GM12878 (cell line): Measurements from ENCODE around the gene NOL4L. TPM values are rescaled to one million over a fixed set of nuclear protein-coding genes. Genes with fewer than 3 reads are reported as not detected.

Experiments
- ATAC-seq: fragments of 200-7000 bp; cut with Tn5 transposase; 3 replicates; pipeline ENCODE4 v1.9.1; 2020; ENCODE audit warnings: mild to moderate bottlenecking, moderate library complexity
- BruUV-seq: library from RNA; stranded (reverse); fragments of 400-500 nt; replicated peaks from 2 replicates; lab custom pipeline; 2021; lab: Mats Ljungman, UMichigan
- CTCF ChIA-PET: fragments of 300-600 bp; sonication (Branson Sonifier 250); formaldehyde crosslinking; extraction: SDS; loops from one replicate; lab custom pipeline; 2021; ENCODE audit warnings: inconsistent platforms; lab: Yijun Ruan, JAX
- POLR2A ChIA-PET: fragments of 350-600 bp; formaldehyde crosslinking; extraction: SDS; loops from one replicate; lab custom pipeline; 2021; ENCODE audit warnings: inconsistent platforms; lab: Charles Lee
- RAD21 ChIA-PET: fragments of 300-600 bp; sonication (Branson Sonifier 250); formaldehyde crosslinking; loops from one replicate; lab custom pipeline; 2023; ENCODE audit warnings: antibody characterized with exemption; ENCODE audit not compliant: unreplicated experiment; lab: Charles Lee
- SMC1A ChIA-PET: fragments of 300-600 bp; sonication (Branson Sonifier 250); formaldehyde crosslinking; loops from one replicate; lab custom pipeline; 2023; ENCODE audit not compliant: unreplicated experiment, uncharacterized antibody; lab: Charles Lee
- DNase-seq: peaks from one replicate; pipeline ENCODE4 v3.0.0-alpha.2; 2011; ENCODE audit warnings: low read depth, low spot score
- FAIRE-seq: peaks from 3 replicates; lab custom pipeline; 2011; peaks lifted over from hg19 to GRCh38; lab: Jason Lieb, UNC
- H2AFZ ChIP-seq: 2 replicates; pipeline ENCODE4 v1.6.0; 2011; ENCODE audit warnings: low read depth, low read length, control low read depth; ENCODE audit not compliant: control insufficient read depth
- H3K27ac ChIP-seq: 2 replicates; pipeline ENCODE4 v1.5.1; 2011; ENCODE audit warnings: control low read depth; ENCODE audit not compliant: control insufficient read depth, insufficient read depth
- H3K27me3 ChIP-seq, 2 experiments: replicated peaks in 1 of 2; 2 replicates each; pipeline versions ENCODE4 v1.6.0 to v1.6.1; 2011; ENCODE audit warnings: low read length in 1 of 2; ENCODE audit not compliant: control insufficient read depth in 2 of 2, insufficient read depth in 2 of 2
- H3K36me3 ChIP-seq, 2 experiments: 2 replicates each; pipeline ENCODE4 v1.5.1; 2011; ENCODE audit warnings: low read length in 1 of 2; ENCODE audit not compliant: control insufficient read depth in 2 of 2, insufficient read depth in 2 of 2
- H3K4me1 ChIP-seq: 2 replicates; pipeline ENCODE4 v1.6.1; 2011; ENCODE audit warnings: mild to moderate bottlenecking, low read length, moderate library complexity, mixed read lengths; ENCODE audit not compliant: control insufficient read depth, insufficient read depth
- H3K4me2 ChIP-seq: 2 replicates; pipeline ENCODE4 v1.6.0; 2011; ENCODE audit warnings: control low read depth; ENCODE audit not compliant: control insufficient read depth, insufficient read depth
- H3K4me3 ChIP-seq: fragments of 200-600 bp; sonication (generic); 2 replicates; pipeline ENCODE4 v1.5.1; 2016
- H3K79me2 ChIP-seq: 2 replicates; pipeline ENCODE4 v1.6.0; 2011; ENCODE audit warnings: low read length; ENCODE audit not compliant: control insufficient read depth, insufficient read depth
- H3K9ac ChIP-seq: 2 replicates; pipeline ENCODE4 v1.8.0; 2011; ENCODE audit warnings: low read length, control low read depth, mixed read lengths; ENCODE audit not compliant: control insufficient read depth, insufficient read depth
- H3K9me3 ChIP-seq: replicated peaks from 3 replicates; pipeline ENCODE4 v1.5.1; 2011; ENCODE audit warnings: mild to moderate bottlenecking, low read length; ENCODE audit not compliant: control insufficient read depth, insufficient read depth
- H4K20me1 ChIP-seq: 2 replicates; pipeline ENCODE4 v1.6.0; 2011; ENCODE audit not compliant: control insufficient read depth, insufficient read depth
- E2F4 ChIP-seq: IDR thresholded peaks from 2 replicates; pipeline ENCODE4 v1.6.1; 2012; ENCODE audit warnings: low read depth, low read length, improper control_type of control experiment
- IKZF1 ChIP-seq: fragments of 450-650 bp; conservative IDR thresholded peaks from 2 replicates; pipeline ENCODE4 v1.6.1; 2017; ENCODE audit warnings: antibody characterized with exemption, mild to moderate bottlenecking
- MTA3 ChIP-seq: IDR thresholded peaks from 2 replicates; pipeline ENCODE4 v1.6.1; 2012; ENCODE audit warnings: low read length, inconsistent platforms, borderline replicate concordance
- MXI1 ChIP-seq: fragments of 150-350 bp; IDR thresholded peaks from 2 replicates; pipeline ENCODE4 v1.6.1; 2011; ENCODE audit warnings: low read depth, mild to moderate bottlenecking, inconsistent platforms, low read length, improper control_type of control experiment
- PKNOX1 ChIP-seq: fragments of 450-650 bp; IDR thresholded peaks from 2 replicates; pipeline ENCODE4 v1.6.1; 2016; ENCODE audit warnings: mild to moderate bottlenecking
- RUNX3 ChIP-seq: IDR thresholded peaks from 2 replicates; pipeline ENCODE4 v1.6.1; 2012; ENCODE audit warnings: low read length, inconsistent platforms
- TBL1XR1 ChIP-seq: IDR thresholded peaks from 2 replicates; pipeline ENCODE4 v1.6.1; 2012; ENCODE audit warnings: low read depth, low read length, improper control_type of control experiment
- ZNF24 ChIP-seq: fragments of 450-650 bp; IDR thresholded peaks from 2 replicates; pipeline ENCODE4 v1.6.1; 2017; ENCODE audit warnings: antibody characterized with exemption, mild to moderate bottlenecking
- ZNF384 ChIP-seq: IDR thresholded peaks from 2 replicates; pipeline ENCODE4 v1.6.1; 2012; ENCODE audit warnings: low read depth, mild to moderate bottlenecking, low read length, improper control_type of control experiment, borderline replicate concordance
- WGBS: methylation state at CpG from one replicate; pipeline ENCODE4 v1.1.6; 2016; ENCODE audit warnings: low lambda C conversion rate; ENCODE audit not compliant: insufficient replicate concordance, insufficient coverage; ENCODE audit errors: missing lambda C conversion rate; 5-methylcytosine and 5-hydroxymethylcytosine counted together
- in situ Hi-C: fragments of 300-500 bp; cut with MboI; formaldehyde crosslinking; loops from 9 replicates; pipeline ENCODE4 v1.14.3; 2018; ENCODE audit warnings: mixed read lengths
- intact Hi-C: fragments of 100-400 bp; cut with micrococcal nuclease; formaldehyde crosslinking; loops from one replicate; pipeline ENCODE4 v1.14.2; 2022; ENCODE audit not compliant: unreplicated experiment
- polyA plus RNA-seq, 11 experiments: library from polyadenylated mRNA; depleted of rRNA in 4 of 11; unstranded in 6 of 11; stranded (reverse) in 5 of 11; fragments of >200 nt; fragmentation: Nextera tagmentation in 4 of 11; fragmentation: Illumina TruSeq in 1 of 11; extraction: Ambion mirVana in 4 of 11; extraction: Trizol in 1 of 11; gene quantifications; 1 replicate in 1 of 11; 2 replicates in 10 of 11; pipeline versions ENCODE4 v1.2.1 to v1.2.3, GENCODE V29; 2011 to 2016; ENCODE audit warnings: inconsistent platforms in 2 of 11, missing spikeins in 2 of 11, low read depth in 1 of 11
- total RNA-seq, 4 experiments: library from RNA; depleted of rRNA in 3 of 4; stranded (reverse); fragments of >200 nt in 3 of 4; fragmentation: Illumina TruSeq in 1 of 4; extraction: Trizol in 1 of 4; gene quantifications; 2 replicates each; pipeline versions ENCODE4 v1.2.1 to v1.2.3, GENCODE V29; 2013 to 2021

NOL4L gene
- total and polyA plus RNA-seq, 10 of the 15 experiments (the other 5 are each of a cell fraction or from before 2014, with no cell fraction given), result 2.3 to 24.0 (median 8.0) TPM

GRCh38 chr20:32518593-32519380 is 66.3 kb downstream of the NOL4L start:
- no peak for DNase-seq
- SMC1A ChIA-PET, result interaction anchor here (12.2 kb wide), 1 partner anchor 131 kb away, joined by 248 read pairs; no protein-coding TSS in a partner anchor
- CTCF ChIA-PET, result interaction anchor here (8.2 kb wide), 1 partner anchor 133 kb away, joined by 264 read pairs; no protein-coding TSS in a partner anchor
- no peak overlapping the region for H3K9ac ChIP-seq
- POLR2A ChIA-PET, result no interaction called here
- no peak for TF ChIP-seq RUNX3
- no peak for TF ChIP-seq ZNF384
- no peak for TF ChIP-seq E2F4
- no peak for TF ChIP-seq TBL1XR1
- no peak for TF ChIP-seq IKZF1
- no peak for TF ChIP-seq ZNF24
- no peak for TF ChIP-seq MXI1
- no peak for TF ChIP-seq PKNOX1
- no peak for TF ChIP-seq MTA3
- no peaks in the 10 kb centered on the region for H3K9me3 ChIP-seq
- no peak overlapping the region for H3K4me2 ChIP-seq
- RAD21 ChIA-PET, result no interaction called here
- BruUV-seq, result no TSS peak
- H3K27me3 ChIP-seq, result no peaks in the 10 kb centered on the region
- in situ Hi-C loops, result loop anchor here (5.0 kb wide), 1 partner anchor 134 kb away; no protein-coding TSS in a partner anchor
- intact Hi-C loops, result no loop called here
- peaks cover 0 to 2% of the 10 kb centered on the region in 2 experiments; a peak in 3 of 4 replicates for H3K36me3 ChIP-seq
- no peak for FAIRE-seq
- H3K4me3 ChIP-seq, result no peak overlapping the region
- no peaks in the 10 kb centered on the region for H3K79me2 ChIP-seq
- no peaks in the 10 kb centered on the region for H4K20me1 ChIP-seq
- 56% methylated on average over 14 of the region's 14 CpGs for WGBS
- no peak overlapping the region for H2AFZ ChIP-seq
- H3K4me1 ChIP-seq, result peaks cover 4% of the 10 kb centered on the region
- no peak for ATAC-seq
- H3K27ac ChIP-seq, result no peak overlapping the region
